HPDE6-E6E7 (cell line): ENCODE data around the gene P3H3.
A peak's percentile ranks its signal among the peaks of the same experiment; 100 is the strongest.

ENCODE experiments used
- DNase-seq: peaks from one replicate; pipeline ENCODE4 v3.0.0; 2011; ENCODE audit warnings: missing footprints; ENCODE audit errors: extremely low spot score

The P3H3 gene

GRCh38 chr12:6796576-6796975 is 31.6 kb upstream of the P3H3 start:
- DNase-seq: no peak

GRCh38 chr12:6799147-6799546 is 29.1 kb upstream of the P3H3 start:
- DNase-seq: no peak

- no peak for DNase-seq
Observed at GRCh38 chr12:6807170-6807569, 21.0 kb upstream of the P3H3 start.

- no peak for DNase-seq
Observed at GRCh38 chr12:6809056-6809455, 19.2 kb upstream of the P3H3 start.

GRCh38 chr12:6810758-6811157 is 17.4 kb upstream of the P3H3 start:
- no peak for DNase-seq

- no peak for DNase-seq
Observed at GRCh38 chr12:6813363-6813762, 14.8 kb upstream of the P3H3 start.

GRCh38 chr12:6816598-6816997 is 11.6 kb upstream of the P3H3 start:
- DNase-seq: no peak

- DNase-seq: no peak
Observed at GRCh38 chr12:6817098-6817497, 11.1 kb upstream of the P3H3 start.

- no peak for DNase-seq
Observed at GRCh38 chr12:6817662-6818157, 10.5 kb upstream of the P3H3 start.

GRCh38 chr12:6818222-6818621 is 10.0 kb upstream of the P3H3 start:
- no peak for DNase-seq

GRCh38 chr12:6818645-6819044 is 9.6 kb upstream of the P3H3 start:
- DNase-seq: no peak

GRCh38 chr12:6819106-6820030 is 8.8 kb upstream of the P3H3 start:
- no peak for DNase-seq

GRCh38 chr12:6820166-6820565 is 8.0 kb upstream of the P3H3 start:
- DNase-seq: no peak

GRCh38 chr12:6821591-6822425 is 6.4 kb upstream of the P3H3 start, which contains the start of gene GPR162:
TSS of gene GPR162 (plus strand) at chr12:6821821. CDS start at chr12:6823899, 2,078 bp downstream.
- DNase-seq: no peak

- no peak for DNase-seq
Observed at GRCh38 chr12:6822426-6823135, 5.6 kb upstream of the P3H3 start.

GRCh38 chr12:6823182-6824084 is 4.8 kb upstream of the P3H3 start:
- no peak for DNase-seq

- DNase-seq: no peak
Observed at GRCh38 chr12:6824085-6824775, 4.0 kb upstream of the P3H3 start.

- peak; percentile 33 for DNase-seq
Observed at GRCh38 chr12:6824901-6825381, 3.3 kb upstream of the P3H3 start.

GRCh38 chr12:6825398-6826124 is 2.6 kb upstream of the P3H3 start:
- peak; percentile 77 for DNase-seq
